Esophagus muscularis mucosa (tissue), 4 donors: Measurements from ENCODE around the gene VSIG2.

Experiments
- EP300 ChIP-seq: sonication (generic); formaldehyde crosslinking; IDR thresholded peaks from one replicate; pipeline ENCODE4 v1.6.1; 2017; ENCODE audit warnings: antibody characterized with exemption
- POLR2A ChIP-seq: fragments of 450-650 bp; IDR thresholded peaks from one replicate; pipeline ENCODE4 v1.6.1; 2017; ENCODE audit warnings: antibody characterized with exemption, moderate library complexity, mild to moderate bottlenecking, low read depth
- POLR2AphosphoS5 ChIP-seq, 2 donors: sonication (generic); formaldehyde crosslinking; IDR thresholded peaks; one replicate each; pipeline ENCODE4 v1.6.1; 2017; ENCODE audit warnings: antibody characterized with exemption in 2 of 2
- TF ChIP-seq, protein P1 (sequence below), 3 experiments: fragments of 200-600 bp in 2 of 3; fragments of 450-650 bp in 1 of 3; sonication (generic) in 2 of 3; IDR thresholded peaks; one replicate each; pipeline ENCODE4 v1.5.1; 2017 to 2019; ENCODE audit warnings: antibody characterized with exemption in 3 of 3, mild to moderate bottlenecking in 2 of 3, moderate library complexity in 1 of 3

GRCh38 chr11:124745835-124746620, 6.0 kb downstream of the VSIG2 start:
- TF ChIP-seq, protein P1, sequence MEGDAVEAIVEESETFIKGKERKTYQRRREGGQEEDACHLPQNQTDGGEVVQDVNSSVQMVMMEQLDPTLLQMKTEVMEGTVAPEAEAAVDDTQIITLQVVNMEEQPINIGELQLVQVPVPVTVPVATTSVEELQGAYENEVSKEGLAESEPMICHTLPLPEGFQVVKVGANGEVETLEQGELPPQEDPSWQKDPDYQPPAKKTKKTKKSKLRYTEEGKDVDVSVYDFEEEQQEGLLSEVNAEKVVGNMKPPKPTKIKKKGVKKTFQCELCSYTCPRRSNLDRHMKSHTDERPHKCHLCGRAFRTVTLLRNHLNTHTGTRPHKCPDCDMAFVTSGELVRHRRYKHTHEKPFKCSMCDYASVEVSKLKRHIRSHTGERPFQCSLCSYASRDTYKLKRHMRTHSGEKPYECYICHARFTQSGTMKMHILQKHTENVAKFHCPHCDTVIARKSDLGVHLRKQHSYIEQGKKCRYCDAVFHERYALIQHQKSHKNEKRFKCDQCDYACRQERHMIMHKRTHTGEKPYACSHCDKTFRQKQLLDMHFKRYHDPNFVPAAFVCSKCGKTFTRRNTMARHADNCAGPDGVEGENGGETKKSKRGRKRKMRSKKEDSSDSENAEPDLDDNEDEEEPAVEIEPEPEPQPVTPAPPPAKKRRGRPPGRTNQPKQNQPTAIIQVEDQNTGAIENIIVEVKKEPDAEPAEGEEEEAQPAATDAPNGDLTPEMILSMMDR (IDR thresholded peaks at IDR 0.05), result no peak
- TF ChIP-seq POLR2AphosphoS5 (IDR thresholded peaks at IDR 0.05) (no peak), POLR2A (no peak), EP300 (no peak)
